CD4-positive, alpha-beta T cell treated with Interleukin-4 for 1 hour (primary cell): ENCODE results near the gene NETO1.
A peak's percentile ranks its signal among the peaks of the same experiment; 100 is the strongest.

Experiments
- DNase-seq, 2 donors: peaks; one replicate each; pipeline ENCODE4 v3.0.0-alpha.2; 2020 to 2022

The NETO1 gene

GRCh38 chr18:72846736-72847533, 20.9 kb downstream of the NETO1 start:
- DNase-seq = no peak

- DNase-seq = no peak
These were observed 24.0 kb downstream of the NETO1 start for GRCh38 chr18:72843743-72844142.

- no peak for DNase-seq
These were observed 27.7 kb downstream of the NETO1 start for GRCh38 chr18:72840109-72840508.

GRCh38 chr18:72834731-72835130, 33.1 kb downstream of the NETO1 start:
- no peak for DNase-seq

- no peak for DNase-seq
These were observed 34.3 kb downstream of the NETO1 start for GRCh38 chr18:72833471-72833870.

- no peak for DNase-seq
These were observed 37.7 kb downstream of the NETO1 start for GRCh38 chr18:72830109-72830508.

- no peak for DNase-seq
These were observed 39.2 kb downstream of the NETO1 start for GRCh38 chr18:72828601-72829000.

- DNase-seq = no peak
These were observed 41.1 kb downstream of the NETO1 start for GRCh38 chr18:72826736-72827135.

GRCh38 chr18:72823345-72823744, 44.4 kb downstream of the NETO1 start:
- no peak for DNase-seq

GRCh38 chr18:72822202-72822601, 45.6 kb downstream of the NETO1 start:
- DNase-seq = no peak

GRCh38 chr18:72820571-72820970, 47.2 kb downstream of the NETO1 start:
- no peak for DNase-seq

GRCh38 chr18:72819050-72819449, 48.7 kb downstream of the NETO1 start:
- DNase-seq = no peak

- no peak for DNase-seq
These were observed 56.7 kb downstream of the NETO1 start for GRCh38 chr18:72811047-72811446.

GRCh38 chr18:72808680-72809079, 59.1 kb downstream of the NETO1 start:
- no peak for DNase-seq

GRCh38 chr18:72799106-72799505, 68.7 kb downstream of the NETO1 start:
- DNase-seq = no peak

- DNase-seq = no peak
These were observed 84.3 kb downstream of the NETO1 start for GRCh38 chr18:72783530-72783929.

- no peak for DNase-seq
These were observed 92.9 kb downstream of the NETO1 start for GRCh38 chr18:72774914-72775313.

GRCh38 chr18:72772916-72773315, 94.9 kb downstream of the NETO1 start:
- DNase-seq = no peak

GRCh38 chr18:72768681-72769229, 99.0 kb downstream of the NETO1 start:
- DNase-seq = no peak

- DNase-seq = peak in 1 of 2 donors; percentile 8
These were observed 105.2 kb downstream of the NETO1 start for GRCh38 chr18:72762515-72763122.

GRCh38 chr18:72752220-72752619, 115.6 kb downstream of the NETO1 start:
- DNase-seq = no peak

- no peak for DNase-seq
These were observed 125.8 kb downstream of the NETO1 start for GRCh38 chr18:72742002-72742401.

- no peak for DNase-seq
These were observed 129.7 kb downstream of the NETO1 start for GRCh38 chr18:72738136-72738535.

GRCh38 chr18:72727776-72728175, 140.0 kb downstream of the NETO1 start:
- no peak for DNase-seq
